Measurements from ENCODE around the gene TCF12. TPM values are rescaled to one million over a fixed set of nuclear protein-coding genes. Genes with fewer than 3 reads are reported as not detected.
A peak's percentile ranks its signal among the peaks of the same experiment; 100 is the strongest.

TCF12 gene
- total and polyA plus RNA-seq, 2 of the 8 experiments (the other 6 are each of a cell fraction or from before 2014, with no cell fraction given) = 85.8 to 101 TPM

GRCh38 chr15:57220205-57220604 lies 301.8 kb downstream of the TCF12 start:
- Histone ChIP-seq H3K79me1 (ENCODE audit: low read depth, low read length) (no peaks in the 10 kb centered on the region), H3K36me3 (ENCODE audit: control insufficient read depth in 2 of 4, insufficient read depth in 4 of 4, low read length in 3 of 4) (no peaks in the 10 kb centered on the region), H2BK12ac (ENCODE audit: low read depth, low read length) (no peak overlapping the region), H3K23ac (ENCODE audit: insufficient read length) (no peak overlapping the region), H2BK5ac (ENCODE audit: low read depth, low read length) (no peak overlapping the region), H3K27me3 (replicated peaks in 1 of 4; ENCODE audit: control insufficient read depth in 3 of 4, extremely low read depth in 1 of 4, insufficient read depth in 3 of 4, low read length in 3 of 4) (no peaks in the 10 kb centered on the region), H3K23me2 (ENCODE audit: low read depth, low read length) (no peaks in the 10 kb centered on the region; the same call in 1 of the 2 replicates), H3K14ac (ENCODE audit: insufficient read length) (no peak overlapping the region), H2BK15ac (ENCODE audit: low read length) (no peak overlapping the region), H2BK20ac (ENCODE audit: low read length) (no peak overlapping the region), H2BK120ac (replicated peaks; ENCODE audit: low read depth, low read length) (no peak overlapping the region), H2AK5ac (ENCODE audit: low read depth, low read length) (no peak overlapping the region), H3K4ac (replicated peaks; ENCODE audit: insufficient read length, low read depth, low read length) (no peak overlapping the region), H3K9ac (replicated peaks in 1 of 4; ENCODE audit: extremely low read depth in 1 of 4, low read depth in 3 of 4, low read length in 3 of 4) (no peak overlapping the region), H3K27ac (ENCODE audit: low read depth, low read length) (no peak overlapping the region), H3K4me2 (ENCODE audit: insufficient read depth in 1 of 2, low read depth in 2 of 2, low read length in 2 of 2) (peak overlapping the region; percentile 26 to 46), H4K20me1 (replicated peaks in 1 of 2; ENCODE audit: control insufficient read depth in 1 of 2, insufficient read depth in 2 of 2, low read length in 2 of 2) (no peaks in the 10 kb centered on the region), H3K4me1 (replicated peaks in 1 of 4; ENCODE audit: control insufficient read depth in 3 of 4, insufficient read depth in 4 of 4, low read length in 3 of 4) (peaks cover 0 to 7% (median 1%) of the 10 kb centered on the region in 4 experiments; a peak in 2 of 7 replicates), H4K91ac (replicated peaks; ENCODE audit: insufficient read length, low read length) (no peak overlapping the region), H2AFZ (ENCODE audit: low read length) (no peak overlapping the region), H3K79me2 (ENCODE audit: control insufficient read depth in 1 of 2, insufficient read depth in 2 of 2, low read length in 2 of 2) (peaks cover 0 to 86% of the 10 kb centered on the region in 2 experiments; a peak in 2 of 4 replicates), H4K5ac (ENCODE audit: insufficient read length, low read depth, low read length) (no peak overlapping the region), H3K9me3 (ENCODE audit: insufficient read depth in 2 of 2, low read depth in 1 of 2, low read length in 1 of 2) (no peaks in the 10 kb centered on the region), H4K8ac (ENCODE audit: extremely low read depth, insufficient read depth, low read length) (no peak overlapping the region), H3K56ac (replicated peaks; ENCODE audit: insufficient read length, low read depth, low read length) (no peak overlapping the region), H3K4me3 (ENCODE audit: extremely low read depth in 1 of 4, insufficient read depth in 2 of 4, low read depth in 3 of 4, low read length in 4 of 4) (peak overlapping the region in 2 of 4 experiments; percentile 9 to 61; a peak in 3 of 8 replicates), H3K18ac (ENCODE audit: extremely low read depth, low read length) (no peak overlapping the region)
- TF ChIP-seq EGR1 (IDR thresholded peaks at IDR 0.05; ENCODE audit: borderline replicate concordance, low read depth, low read length) (no peak), HDAC2 (IDR thresholded peaks at IDR 0.05; ENCODE audit: borderline replicate concordance in 1 of 2, low read depth in 2 of 2, low read length in 2 of 2) (no peak), KDM5A (IDR thresholded peaks at IDR 0.05; ENCODE audit: low read length) (no peak), NANOG (IDR thresholded peaks at IDR 0.05; ENCODE audit: insufficient read depth, low read depth, low read length, poor library complexity, severe bottlenecking) (no peak), MAFK (IDR thresholded peaks at IDR 0.05; ENCODE audit: low read depth, low read length) (no peak), POLR2AphosphoS5 (IDR thresholded peaks at IDR 0.05; ENCODE audit: low read depth, low read length) (no peak), BCL11A (IDR thresholded peaks at IDR 0.05; ENCODE audit: low read depth in 2 of 2, low read length in 2 of 2) (no peak), E2F6 (IDR thresholded peaks at IDR 0.05) (no peak)
- ChIA-PET POLR2A (ENCODE audit: partially characterized antibody) (interaction anchor here (1.2 kb wide), 1 partner anchor 66 kb away, joined by 4 read pairs; no protein-coding TSS in a partner anchor), CTCF (ENCODE audit: partially characterized antibody) (interaction anchor here (1.2 to 1.5 kb wide), 2 partner anchors 15 to 44 kb away, joined by 3 to 7 read pairs; no protein-coding TSS in a partner anchor)
- no peak for DNase-seq (ENCODE audit: low read depth in 1 of 2, low spot score in 2 of 2)
- no peak for FAIRE-seq
- 74% methylated on average over 2 of the region's 2 CpGs; no CpG with 5 or more reads in 1 of the 2 experiments for WGBS, 2 experiments (ENCODE audit: extremely low coverage in 1 of 2, insufficient coverage in 1 of 2, insufficient read length in 1 of 2, insufficient replicate concordance in 2 of 2, low coverage in 1 of 2, low lambda C conversion rate in 2 of 2, missing lambda C conversion rate in 1 of 2)
